Activated CD8-positive, alpha-beta T cell treated with anti-CD3 and anti-CD28 coated beads for 36 hours (primary cell): ENCODE measurements around the gene TOX3. TPM values are rescaled to one million over a fixed set of nuclear protein-coding genes. Genes with fewer than 3 reads are reported as not detected.

Source experiments
- ATAC-seq: fragments of 200-7000 bp; cut with Tn5 transposase; one replicate; pipeline ENCODE4 v1.10.0; 2021; ENCODE audit warnings: mild to moderate bottlenecking, moderate library complexity
- CTCF ChIA-PET: fragments of 350-600 bp; sonication (Branson Sonifier 250); formaldehyde crosslinking; loops from one replicate; lab custom pipeline; 2021; ENCODE audit warnings: antibody characterized with exemption; lab: Charles Lee
- POLR2A ChIA-PET: fragments of 350-600 bp; sonication (Branson Sonifier 250); formaldehyde crosslinking; loops from one replicate; lab custom pipeline; 2021; ENCODE audit warnings: antibody characterized with exemption; lab: Charles Lee
- DNase-seq: peaks from one replicate; pipeline ENCODE4 v3.0.0-alpha.2; 2020
- H3K27ac Mint-ChIP-seq: one replicate; pipeline ENCODE4 v1.8.0; 2021; ENCODE audit warnings: mild to moderate bottlenecking, mixed read lengths
- H3K27me3 Mint-ChIP-seq: one replicate; pipeline ENCODE4 v1.8.0; 2021; ENCODE audit warnings: mixed read lengths
- H3K36me3 Mint-ChIP-seq: one replicate; pipeline ENCODE4 v1.8.0; 2021; ENCODE audit warnings: low read depth, mixed read lengths
- H3K4me1 Mint-ChIP-seq: one replicate; pipeline ENCODE4 v1.8.0; 2021; ENCODE audit warnings: low read depth, mixed read lengths
- H3K4me3 Mint-ChIP-seq: one replicate; pipeline ENCODE4 v1.8.0; 2021; ENCODE audit warnings: mild to moderate bottlenecking, moderate library complexity, mixed read lengths
- H3K9me3 Mint-ChIP-seq: one replicate; pipeline ENCODE4 v1.8.0; 2021; ENCODE audit warnings: mixed read lengths
- CTCF ChIP-seq: fragments of 200-600 bp; IDR thresholded peaks from one replicate; pipeline ENCODE4 v1.8.0; 2022; ENCODE audit warnings: antibody characterized with exemption, mild to moderate bottlenecking
- intact Hi-C: fragments of 100-400 bp; cut with micrococcal nuclease; formaldehyde crosslinking; loops from one replicate; pipeline ENCODE4 v1.10.0; 2022
- total RNA-seq, 2 experiments: library from RNA; stranded (reverse); gene quantifications; one replicate each; pipeline ENCODE4 v1.2.3, GENCODE V29; 2021

TOX3 gene
- total RNA-seq, 2 experiments from 2014 or later: not detected

GRCh38 chr16:52434224-52434623 is 112.7 kb downstream of the TOX3 start:
- Mint-ChIP-seq H3K36me3 (no peaks in the 10 kb centered on the region), H3K27me3 (no peaks in the 10 kb centered on the region), H3K4me3 (no peak overlapping the region), H3K27ac (no peak overlapping the region), H3K9me3 (peaks cover 1% of the 10 kb centered on the region), H3K4me1 (no peaks in the 10 kb centered on the region)
- DNase-seq (no peak), ATAC-seq (no peak)
- intact Hi-C loops: no loop called here
- ChIA-PET POLR2A (no interaction called here), CTCF (no interaction called here)
- TF ChIP-seq CTCF: no peak

- Mint-ChIP-seq H3K9me3 (peaks cover 1% of the 10 kb centered on the region), H3K4me1 (no peaks in the 10 kb centered on the region), H3K4me3 (no peak overlapping the region), H3K36me3 (no peaks in the 10 kb centered on the region), H3K27me3 (no peaks in the 10 kb centered on the region), H3K27ac (no peak overlapping the region)
- TF ChIP-seq CTCF: no peak
- no peak for DNase-seq
- CTCF ChIA-PET: no interaction called here
- no peak for ATAC-seq
- POLR2A ChIA-PET: no interaction called here
- intact Hi-C loops: no loop called here
Measured at GRCh38 chr16:52433643-52434042, 113.3 kb downstream of the TOX3 start.

- no peak for DNase-seq
- TF ChIP-seq CTCF: no peak
- no peaks in the 10 kb centered on the region for H3K36me3 Mint-ChIP-seq
- H3K4me3 Mint-ChIP-seq: no peak overlapping the region
- ChIA-PET POLR2A (no interaction called here), CTCF (no interaction called here)
- no peaks in the 10 kb centered on the region for H3K9me3 Mint-ChIP-seq
- H3K4me1 Mint-ChIP-seq: no peaks in the 10 kb centered on the region
- intact Hi-C loops: no loop called here
- H3K27ac Mint-ChIP-seq: no peak overlapping the region
- no peak for ATAC-seq
- H3K27me3 Mint-ChIP-seq: no peaks in the 10 kb centered on the region
Measured at GRCh38 chr16:52424591-52424990, 122.4 kb downstream of the TOX3 start.

GRCh38 chr16:52422307-52422706 is 124.6 kb downstream of the TOX3 start:
- ATAC-seq (no peak), DNase-seq (no peak)
- Mint-ChIP-seq H3K9me3 (no peaks in the 10 kb centered on the region), H3K27ac (no peak overlapping the region), H3K36me3 (no peaks in the 10 kb centered on the region), H3K27me3 (no peaks in the 10 kb centered on the region), H3K4me1 (no peaks in the 10 kb centered on the region), H3K4me3 (no peak overlapping the region)
- POLR2A ChIA-PET: interaction anchor here (1.0 kb wide), 1 partner anchor 8 kb away, joined by 3 read pairs; no protein-coding TSS in a partner anchor
- CTCF ChIA-PET: no interaction called here
- no peak for TF ChIP-seq CTCF
- intact Hi-C loops: no loop called here

GRCh38 chr16:52418201-52418600 is 128.7 kb downstream of the TOX3 start:
- Mint-ChIP-seq H3K27me3 (no peaks in the 10 kb centered on the region), H3K9me3 (peaks cover 1% of the 10 kb centered on the region), H3K36me3 (no peaks in the 10 kb centered on the region), H3K4me1 (no peaks in the 10 kb centered on the region), H3K27ac (no peak overlapping the region), H3K4me3 (no peak overlapping the region)
- CTCF ChIA-PET: no interaction called here
- ATAC-seq (no peak), DNase-seq (no peak)
- intact Hi-C loops: no loop called here
- POLR2A ChIA-PET: no interaction called here
- TF ChIP-seq CTCF: no peak
